GM18511 (cell line): Measurements from ENCODE around the gene C4orf50.
"Not testable (repeated sequence)": the region's sequence is repeated elsewhere in the genome, so short reads cannot be mapped to it uniquely, and the experiment has no call there.

Experiments used
- ATAC-seq: cut with Tn5 transposase; IDR thresholded peaks from one replicate; pipeline ENCODE4 v1.9.1; 2021; ENCODE audit warnings: mild to moderate bottlenecking, moderate library complexity; ENCODE audit not compliant: unreplicated experiment

The C4orf50 gene

DNA sequence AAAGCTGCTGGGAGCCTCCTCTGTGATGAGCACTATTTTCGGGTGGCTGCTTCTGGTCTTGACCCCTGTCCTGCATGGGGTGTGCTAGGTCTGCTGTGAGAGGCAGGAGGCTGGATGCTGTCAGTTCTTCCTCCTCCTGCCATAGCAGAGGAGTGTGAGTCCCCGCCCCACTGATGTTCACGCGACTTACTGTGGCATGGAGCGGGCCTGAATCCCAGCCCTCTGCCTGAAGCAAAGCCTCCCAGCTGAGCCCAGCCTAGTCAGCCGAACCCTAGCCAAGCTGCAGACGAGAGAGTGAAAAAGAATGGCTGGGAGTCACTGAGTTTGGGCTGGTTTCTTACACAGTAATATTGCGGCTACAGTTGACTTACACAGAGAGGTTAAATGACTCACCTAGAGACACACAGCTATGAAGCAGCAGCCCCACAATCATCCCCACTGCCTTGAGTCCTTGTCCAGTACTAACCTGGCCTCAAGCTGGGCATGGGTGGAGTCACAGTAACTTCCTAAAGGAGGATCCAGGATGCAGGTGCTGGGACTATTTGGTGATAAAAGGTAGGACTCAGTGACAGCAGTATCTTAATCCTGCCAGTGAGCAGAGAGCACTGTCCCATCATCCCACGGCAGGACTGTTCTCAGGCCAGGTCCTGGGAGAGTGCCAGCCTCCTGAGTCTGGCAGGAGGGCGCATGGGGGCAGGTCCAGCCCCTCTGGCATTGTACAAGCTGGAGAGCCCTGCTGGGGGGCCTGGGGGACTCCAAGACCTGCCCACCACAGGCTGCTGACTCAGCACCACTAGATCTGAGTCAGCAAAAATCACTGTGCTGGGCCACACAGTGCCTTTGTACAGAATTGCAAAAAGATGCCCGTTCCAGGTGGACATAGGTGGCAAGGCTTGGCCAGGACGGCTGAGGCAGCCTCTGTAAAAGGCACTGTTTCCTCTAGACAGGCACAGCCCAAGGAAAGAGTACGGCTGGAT is 65.0 kb downstream of the C4orf50 start:
- no peak for ATAC-seq

GRCh38 chr4:5952286-5952974 is 65.8 kb downstream of the C4orf50 start:
- ATAC-seq = no peak

DNA sequence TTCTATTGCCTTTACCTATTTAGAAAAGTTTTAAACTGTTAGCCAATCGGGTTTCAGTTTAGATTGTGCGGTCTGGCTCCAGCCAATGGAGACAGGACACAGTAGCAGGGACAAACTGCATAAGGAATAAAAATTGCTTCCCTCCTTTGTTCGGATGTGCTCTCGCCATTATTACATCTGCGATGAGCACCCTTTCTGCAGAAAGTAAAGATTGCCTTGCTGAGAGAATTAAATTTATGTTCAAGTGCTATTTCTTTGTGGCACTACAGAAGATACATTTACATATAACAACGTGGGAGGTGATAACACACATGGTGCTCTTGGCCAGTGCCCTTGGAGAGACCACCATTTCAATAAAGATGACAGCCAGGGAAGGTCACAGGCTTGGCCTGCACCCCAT is 71.6 kb downstream of the C4orf50 start:
- not testable (repeated sequence) for ATAC-seq

DNA sequence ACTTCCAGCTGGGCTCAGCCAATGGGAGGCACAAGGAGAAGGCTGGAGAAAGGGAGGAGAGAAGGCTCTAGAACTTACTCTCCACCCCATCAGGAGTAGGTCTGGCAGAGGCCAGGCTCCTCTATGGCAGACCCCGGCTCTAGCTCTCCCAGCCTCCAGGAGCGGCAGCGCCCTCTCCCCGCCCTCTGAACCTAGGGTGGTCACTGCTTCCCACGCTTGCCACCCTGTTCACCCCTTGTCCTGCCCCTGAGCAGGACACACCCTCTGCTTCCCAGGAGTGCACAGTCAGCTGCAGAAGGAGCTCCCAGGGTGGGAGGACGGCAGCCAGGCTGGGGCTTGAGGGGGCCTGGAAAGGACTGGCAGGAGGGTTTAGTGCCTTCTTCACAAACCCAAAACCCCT is 72.3 kb downstream of the C4orf50 start:
- ATAC-seq = no peak

GRCh38 chr4:5945171-5945570 is 73.1 kb downstream of the C4orf50 start:
- no peak for ATAC-seq

DNA sequence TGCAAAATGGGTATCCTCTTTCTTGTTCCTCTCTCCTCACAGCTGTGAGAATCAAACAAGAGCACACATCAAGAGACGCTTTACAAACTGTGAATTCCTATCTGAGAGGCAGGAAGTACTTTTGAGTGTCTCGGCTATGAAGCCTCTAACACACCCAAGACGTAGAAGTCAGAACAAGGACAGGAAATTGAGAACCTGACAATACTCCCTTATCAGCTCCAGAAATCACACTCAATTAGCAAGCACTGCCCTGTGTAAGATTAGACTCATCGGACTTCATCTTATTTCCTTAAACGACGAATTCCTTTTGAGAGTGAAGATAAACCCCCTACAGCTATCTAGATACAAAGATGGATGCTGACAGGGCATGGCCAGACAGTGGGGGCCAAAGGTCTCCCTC is 74.7 kb downstream of the C4orf50 start:
- no peak for ATAC-seq

DNA sequence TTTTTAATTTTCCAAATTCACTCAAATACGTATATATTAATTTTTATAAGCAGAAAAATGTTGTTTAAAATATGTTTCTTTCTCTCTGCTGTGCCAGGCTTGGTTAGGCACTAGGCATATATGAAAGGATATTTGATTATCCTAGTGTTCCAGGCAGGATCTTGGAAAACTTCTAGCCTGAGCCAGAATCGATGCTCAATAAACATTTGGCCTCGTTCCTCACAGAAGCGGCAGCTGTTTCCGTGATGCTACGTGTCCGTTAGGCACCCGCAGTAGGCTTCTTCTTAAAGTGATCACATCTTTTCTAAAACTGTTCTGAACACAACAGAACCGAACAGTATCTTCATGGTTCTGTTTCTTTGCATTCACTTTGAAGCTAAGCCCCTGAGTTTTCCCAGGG is 75.3 kb downstream of the C4orf50 start:
- ATAC-seq = no peak

GRCh38 chr4:5941601-5942000 is 76.6 kb downstream of the C4orf50 start:
- no peak for ATAC-seq

- no peak for ATAC-seq
Observed at GRCh38 chr4:5940470-5941203, 77.6 kb downstream of the C4orf50 start.

DNA sequence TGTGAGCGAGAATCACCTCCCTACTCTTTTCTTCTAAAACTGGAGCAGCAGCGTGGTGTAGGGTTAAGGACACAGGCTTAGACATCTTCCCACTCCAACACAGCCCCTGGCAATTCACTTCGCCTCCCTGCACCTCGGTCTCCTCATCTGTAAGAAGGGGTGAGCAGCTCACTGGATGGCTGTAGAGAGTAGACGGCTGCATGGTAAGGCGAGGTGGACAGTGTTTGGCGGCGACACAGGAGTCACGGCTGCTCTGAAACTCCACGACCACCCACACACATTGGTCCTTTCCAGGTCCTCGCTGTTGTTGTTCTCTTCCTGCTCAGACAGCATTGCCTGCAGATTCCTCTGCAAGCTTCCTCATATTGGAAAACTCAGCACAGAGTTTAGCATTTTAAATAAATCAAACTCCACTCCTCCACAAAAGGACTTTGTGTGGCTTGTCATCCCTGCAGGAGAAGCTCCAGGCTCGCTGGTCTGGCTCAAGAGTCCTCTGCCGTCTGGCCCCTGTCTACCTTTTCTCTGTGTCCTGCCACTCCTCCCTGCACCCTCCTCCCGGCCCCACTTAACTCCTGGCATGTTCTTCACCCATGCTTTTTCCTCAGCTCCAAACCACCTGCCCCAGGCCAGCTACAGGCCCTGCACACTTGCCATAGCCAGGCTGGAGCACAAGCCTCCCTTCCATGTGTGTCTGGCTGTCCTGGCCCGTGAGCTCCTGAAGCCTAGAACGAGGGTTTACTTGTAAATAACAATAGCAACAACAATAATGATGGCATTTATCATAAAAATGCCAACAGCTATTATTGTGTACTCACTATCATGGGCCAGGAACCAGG is 84.0 kb downstream of the C4orf50 start:
- ATAC-seq = no peak

- no peak for ATAC-seq
Observed at GRCh38 chr4:5933116-5933515, 85.1 kb downstream of the C4orf50 start.

GRCh38 chr4:5932035-5932568 is 86.1 kb downstream of the C4orf50 start:
- ATAC-seq = no peak

GRCh38 chr4:5931526-5931925 is 86.7 kb downstream of the C4orf50 start:
- ATAC-seq = no peak

DNA sequence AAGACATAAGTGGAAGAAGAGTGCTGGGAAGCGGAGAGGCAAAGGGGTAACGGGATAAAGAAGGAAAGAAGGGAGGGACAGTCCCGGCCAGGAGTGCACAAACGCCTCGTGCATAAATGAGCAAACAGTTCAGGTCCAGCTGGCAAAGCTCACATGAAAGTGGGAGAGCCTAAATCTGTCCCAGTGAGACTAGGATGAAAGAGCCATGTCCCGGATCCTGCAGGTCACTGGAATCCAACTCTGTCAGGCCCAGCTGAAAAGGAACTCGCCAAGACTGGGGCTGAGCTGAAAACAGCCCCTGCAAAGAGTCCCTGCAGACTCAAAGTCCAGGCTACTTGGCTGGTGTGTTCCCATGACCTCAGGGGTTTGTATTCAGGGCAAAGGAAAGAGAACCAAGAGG is 87.4 kb downstream of the C4orf50 start:
- no peak for ATAC-seq

DNA sequence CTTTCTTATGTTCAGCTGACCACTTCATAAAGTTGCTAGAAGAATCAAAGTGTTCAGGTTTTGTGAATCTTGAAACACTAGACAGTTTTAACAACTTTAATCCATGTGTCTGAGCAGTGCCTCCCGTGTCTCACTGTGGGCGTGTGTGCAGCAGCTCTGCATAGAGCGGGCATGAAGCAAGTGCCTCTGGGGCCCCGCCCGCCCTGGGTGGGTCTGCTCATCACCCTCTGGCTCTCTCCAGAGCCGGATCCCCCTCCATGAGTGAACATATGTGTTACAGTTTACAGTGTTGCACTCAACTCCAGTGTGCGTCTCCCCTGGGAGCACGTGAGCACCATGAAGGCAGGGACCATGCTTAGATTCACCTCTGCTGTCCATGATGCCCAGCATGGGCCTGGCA is 87.8 kb downstream of the C4orf50 start:
- ATAC-seq = no peak

- ATAC-seq = no peak
Observed at GRCh38 chr4:5928844-5929420, 89.3 kb downstream of the C4orf50 start.

- ATAC-seq = no peak
Observed at GRCh38 chr4:5928274-5928673, 90.0 kb downstream of the C4orf50 start.

DNA sequence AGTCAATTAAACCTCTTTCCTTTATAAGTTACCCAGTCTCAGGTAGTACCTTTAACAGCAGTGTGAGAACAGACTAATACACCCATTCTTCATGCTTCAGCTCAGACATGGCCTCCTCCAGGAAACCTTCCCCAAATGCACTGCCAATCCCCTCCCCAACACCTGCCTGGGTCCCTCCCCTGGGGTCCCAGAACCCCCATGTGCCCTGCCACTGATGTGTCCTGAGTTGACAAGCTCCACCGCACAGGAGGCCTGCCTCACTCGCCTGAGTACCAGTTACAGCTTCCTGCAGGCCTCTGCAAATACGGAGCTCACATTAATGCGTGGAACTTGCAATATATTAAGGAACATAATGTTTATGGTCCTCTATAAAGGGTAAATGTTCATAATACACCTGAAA is 90.5 kb downstream of the C4orf50 start:
- ATAC-seq = no peak

DNA sequence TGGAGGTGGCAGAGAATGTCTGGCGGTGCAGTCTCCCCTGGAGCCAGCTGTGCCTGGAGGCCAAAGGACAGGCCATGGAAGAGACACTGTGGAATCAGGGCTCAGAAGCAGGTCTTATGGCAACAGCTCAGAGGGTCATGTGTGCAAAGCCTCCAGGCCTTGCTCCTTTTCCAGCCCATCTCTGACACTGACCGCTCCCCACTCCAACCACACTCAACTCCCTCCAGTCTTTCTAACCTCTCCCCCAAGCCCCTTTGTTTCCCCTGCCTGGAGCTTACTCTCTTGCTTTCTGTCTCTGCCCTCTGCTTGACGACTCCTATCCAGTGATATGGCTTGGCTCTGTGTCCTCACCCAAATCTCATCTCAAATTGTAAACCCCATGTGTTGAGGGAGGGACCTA is 91.1 kb downstream of the C4orf50 start:
- ATAC-seq = no peak

GRCh38 chr4:5926598-5926997 is 91.6 kb downstream of the C4orf50 start:
- no peak for ATAC-seq
